ENCODE results near the gene LYPLAL1.
"Not testable (repeated sequence)": the region's sequence is repeated elsewhere in the genome, so short reads cannot be mapped to it uniquely, and the experiment has no call there.

The LYPLAL1 gene

DNA sequence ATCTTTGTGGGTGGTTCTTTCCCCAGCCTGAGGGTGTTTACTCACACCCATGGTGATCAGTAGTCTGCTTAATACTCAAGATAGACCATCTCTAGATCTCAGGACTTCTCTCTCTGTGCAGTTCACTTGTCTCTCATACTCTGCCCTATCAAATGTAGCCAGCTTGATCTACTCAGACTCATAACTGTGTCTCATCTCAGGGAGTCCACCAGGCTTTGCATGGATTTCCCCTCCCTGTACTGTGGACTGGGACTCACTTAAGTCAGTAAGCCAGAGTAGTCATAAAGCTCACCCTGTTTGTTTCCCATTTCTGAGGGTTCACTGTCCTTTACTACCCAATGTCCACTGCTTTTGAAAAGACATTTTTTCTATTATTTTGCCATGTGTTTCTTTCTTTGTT is 41.8 kb downstream of the LYPLAL1 start:
- no peak for DNase-seq (ENCODE audit: low read depth)

DNA sequence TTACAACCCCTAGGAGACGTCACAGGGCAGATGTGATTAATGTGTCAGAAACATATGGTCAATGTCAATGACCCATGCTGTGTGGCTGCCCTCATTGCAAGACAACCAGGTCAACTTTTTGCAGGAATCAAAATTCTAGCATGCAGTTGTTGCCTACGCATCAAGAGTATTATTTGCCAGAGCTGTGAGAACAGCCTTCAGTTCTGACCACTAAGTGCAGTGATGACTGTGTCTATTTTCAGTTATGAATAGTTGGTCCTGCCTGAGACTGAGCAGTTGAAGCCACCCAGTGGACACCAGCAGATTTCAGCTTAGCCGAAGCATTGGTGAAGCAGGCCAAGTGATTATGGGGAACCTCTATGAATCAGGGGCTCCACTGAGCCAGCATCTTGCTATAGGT is 47.3 kb downstream of the LYPLAL1 start:
- DNase-seq (ENCODE audit: low read depth) = no peak

GRCh38 chr1:219223496-219223895 is 49.8 kb downstream of the LYPLAL1 start:
- DNase-seq (ENCODE audit: low read depth) = no peak

DNA sequence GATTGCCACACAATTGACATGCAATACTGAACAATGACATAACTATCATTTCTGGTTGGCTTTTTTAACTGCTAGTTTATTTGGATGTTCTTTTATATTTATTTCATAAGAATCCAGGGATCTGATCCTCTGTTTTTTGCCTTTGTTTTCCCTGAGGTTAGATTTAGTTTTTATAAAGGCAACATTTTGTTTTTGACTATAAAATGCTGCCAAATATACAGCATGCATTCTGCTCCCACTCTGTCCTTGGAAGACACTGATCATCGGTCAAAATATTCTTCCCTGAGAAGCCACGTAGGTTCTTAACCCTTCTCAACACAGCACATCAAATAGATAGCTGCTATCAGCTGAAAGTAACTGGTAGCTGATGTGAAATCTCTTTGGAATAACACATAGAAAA is 52.5 kb downstream of the LYPLAL1 start:
- DNase-seq (ENCODE audit: low read depth) = no peak

- DNase-seq (ENCODE audit: low read depth) = no peak
Measured at GRCh38 chr1:219227360-219228057, 53.8 kb downstream of the LYPLAL1 start.

GRCh38 chr1:219228058-219228419 is 54.4 kb downstream of the LYPLAL1 start:
- no peak for DNase-seq (ENCODE audit: low read depth)

GRCh38 chr1:219232890-219233289 is 59.2 kb downstream of the LYPLAL1 start:
- DNase-seq (ENCODE audit: low read depth) = no peak

DNA sequence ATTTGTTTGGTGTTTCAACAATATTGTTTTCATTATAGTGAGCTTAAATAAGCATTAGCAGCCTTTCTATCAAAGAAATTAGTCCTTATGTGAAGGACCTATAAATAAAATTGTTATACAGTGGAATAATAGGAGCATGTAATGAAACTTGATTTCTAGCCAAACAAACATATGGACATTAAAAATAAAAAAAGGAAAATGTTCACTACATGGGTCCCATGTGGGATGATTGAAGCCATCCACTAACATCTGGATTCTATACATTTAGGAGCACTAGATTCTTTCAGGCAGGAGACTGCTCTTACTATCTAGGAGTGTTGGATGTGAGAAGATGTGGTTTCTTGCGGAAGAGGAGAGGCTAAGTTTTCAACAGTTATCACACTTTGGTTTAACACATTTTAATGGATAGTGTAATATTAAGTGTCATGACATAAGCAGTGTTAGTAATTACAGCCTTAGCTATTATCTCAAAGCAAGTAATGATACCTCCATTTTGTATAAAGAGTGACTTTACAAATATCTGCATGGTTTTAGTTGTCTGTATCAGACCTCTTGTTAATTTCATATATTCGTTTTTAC is 62.3 kb downstream of the LYPLAL1 start:
- no peak for DNase-seq (ENCODE audit: low read depth)

GRCh38 chr1:219236933-219237610 is 63.4 kb downstream of the LYPLAL1 start:
- DNase-seq (ENCODE audit: low read depth) = no peak

DNA sequence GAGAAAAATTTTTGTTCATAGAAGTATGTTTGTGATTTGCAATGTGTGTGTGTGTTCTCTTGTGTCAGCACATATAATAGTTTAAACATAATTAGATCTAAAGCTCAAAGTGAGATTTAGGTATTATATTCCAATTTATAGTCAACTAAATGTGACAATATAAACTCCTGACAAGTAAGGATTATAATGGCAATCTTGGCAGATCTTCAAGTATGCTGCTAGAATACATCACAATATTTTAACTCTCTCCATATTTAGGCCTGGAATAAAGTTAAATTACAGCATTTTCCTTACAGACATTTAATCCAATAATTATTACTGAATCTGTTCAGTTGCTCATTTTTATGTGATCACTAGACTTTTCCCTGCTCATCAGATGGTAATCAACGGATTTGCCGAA is 65.8 kb downstream of the LYPLAL1 start:
- no peak for DNase-seq (ENCODE audit: low read depth)

DNA sequence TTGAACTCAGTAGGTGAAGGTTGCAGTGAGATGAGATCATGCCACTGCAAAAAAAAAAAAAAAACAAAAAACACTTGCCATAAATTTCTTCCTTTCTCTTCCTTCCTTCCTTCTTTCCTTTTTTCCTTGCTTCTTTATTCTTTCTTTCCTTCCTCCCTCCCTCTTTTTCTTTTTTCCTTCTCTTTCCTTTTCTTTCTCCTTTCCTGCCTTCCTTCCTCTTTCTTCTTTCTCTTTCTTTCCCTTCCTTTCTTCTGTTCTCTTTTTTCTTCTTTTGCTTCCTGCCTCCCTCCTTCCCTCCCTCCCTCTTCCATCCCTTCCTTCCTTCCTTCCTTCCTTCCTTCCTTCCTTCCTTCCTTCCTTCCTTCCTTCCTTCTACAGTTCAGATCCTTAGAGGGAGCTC is 71.2 kb downstream of the LYPLAL1 start:
- DNase-seq (ENCODE audit: low read depth) = no peak

DNA sequence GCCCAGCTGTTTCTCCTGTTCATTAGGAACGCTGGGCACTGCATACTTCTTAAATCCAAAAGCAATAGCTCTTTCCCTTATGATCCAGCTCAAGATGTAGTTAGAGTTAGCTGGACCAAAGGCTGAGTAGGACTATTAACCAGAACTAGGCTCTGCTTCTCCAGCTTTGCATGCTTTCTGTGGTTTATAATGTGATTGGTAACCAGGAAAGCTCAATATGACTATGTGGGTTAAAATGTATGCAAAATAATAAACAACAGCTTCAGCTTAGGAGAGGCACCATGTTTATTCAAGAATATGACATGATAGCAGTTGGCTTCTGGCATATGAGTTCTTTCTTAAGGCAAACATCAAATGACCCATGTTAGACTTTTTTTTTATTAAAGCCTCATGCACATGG is 73.8 kb downstream of the LYPLAL1 start:
- no peak for DNase-seq (ENCODE audit: low read depth)

DNA sequence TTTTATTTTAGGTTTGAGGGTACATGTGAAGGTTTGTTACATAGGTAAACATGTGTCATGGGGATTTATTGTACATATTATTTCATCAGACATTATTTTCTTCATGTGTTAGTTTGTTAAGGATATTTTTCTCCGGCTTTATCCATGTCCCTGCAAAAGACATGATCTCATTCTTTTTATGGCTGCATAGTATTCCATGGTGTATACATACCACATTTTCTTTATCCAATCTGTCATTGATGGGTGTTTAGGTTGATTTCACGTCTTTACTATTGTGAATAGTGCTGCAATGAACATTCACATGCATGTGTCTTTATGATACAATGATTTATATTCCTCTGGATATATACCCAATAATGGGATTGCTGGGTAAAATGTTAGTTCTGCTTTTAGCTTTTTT is 76.8 kb downstream of the LYPLAL1 start:
- DNase-seq (ENCODE audit: low read depth) = not testable (repeated sequence)

DNA sequence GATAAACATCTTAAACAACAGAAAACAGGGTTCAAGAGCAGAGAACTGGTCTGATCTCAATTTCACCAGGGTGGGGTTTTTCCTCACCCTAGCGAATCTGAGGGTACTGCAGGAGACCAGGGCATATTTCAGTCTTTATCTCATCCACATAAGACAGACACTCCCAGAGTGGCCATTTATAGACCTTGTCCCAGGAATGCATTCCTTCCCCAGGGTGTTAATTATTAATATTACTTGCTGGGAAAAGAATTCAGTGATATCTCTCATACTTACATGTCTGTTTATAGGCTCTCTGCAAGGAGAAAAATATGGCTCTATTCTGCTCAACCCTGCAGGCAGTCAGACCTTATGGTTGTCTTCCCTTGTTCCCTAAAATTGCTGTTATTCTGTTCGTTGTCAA is 84.1 kb downstream of the LYPLAL1 start:
- no peak for DNase-seq (ENCODE audit: low read depth)

- no peak for DNase-seq (ENCODE audit: low read depth)
Measured at GRCh38 chr1:219261454-219261853, 87.8 kb downstream of the LYPLAL1 start.
